MM.1S (cell line): ENCODE data around the gene SYTL5.

Experiments
- DNase-seq: peaks from one replicate; pipeline ENCODE4 v3.0.0-alpha.2; 2015
- H2AFZ ChIP-seq: fragments of 300-600 bp; sonication (generic); 2 replicates; pipeline ENCODE4 v1.6.0; 2016; ENCODE audit warnings: antibody characterized with exemption, low read length
- H3F3A ChIP-seq: fragments of 300-600 bp; sonication (generic); 2 replicates; pipeline ENCODE4 v1.6.1; 2016; ENCODE audit warnings: mild to moderate bottlenecking, antibody characterized with exemption, low read length, moderate library complexity, mixed read lengths; ENCODE audit not compliant: insufficient read depth
- H3K27ac ChIP-seq: fragments of 300-600 bp; sonication (generic); 2 replicates; pipeline ENCODE4 v1.5.1; 2016; ENCODE audit warnings: mild to moderate bottlenecking, low read length
- H3K27me3 ChIP-seq: fragments of 300-600 bp; sonication (generic); replicated peaks from 2 replicates; pipeline ENCODE4 v1.6.0; 2016; ENCODE audit warnings: low read length; ENCODE audit not compliant: insufficient read depth
- H3K36me3 ChIP-seq: fragments of 300-600 bp; sonication (generic); replicated peaks from 2 replicates; pipeline ENCODE4 v1.6.1; 2016; ENCODE audit warnings: mild to moderate bottlenecking, low read length, mixed read lengths; ENCODE audit not compliant: insufficient read depth
- H3K4me1 ChIP-seq: fragments of 300-600 bp; sonication (generic); 2 replicates; pipeline ENCODE4 v1.6.1; 2016; ENCODE audit warnings: low read length, mixed read lengths
- H3K4me2 ChIP-seq: fragments of 300-600 bp; sonication (generic); 2 replicates; pipeline ENCODE4 v1.6.0; 2016; ENCODE audit warnings: low read depth, low read length
- H3K4me3 ChIP-seq: fragments of 300-600 bp; sonication (generic); 2 replicates; pipeline ENCODE4 v1.5.1; 2016; ENCODE audit warnings: low read length, mixed read lengths
- H3K79me2 ChIP-seq: fragments of 300-600 bp; sonication (generic); 2 replicates; pipeline ENCODE4 v1.6.1; 2016; ENCODE audit warnings: mixed run types, low read length, mixed read lengths
- H3K9ac ChIP-seq: fragments of 300-600 bp; sonication (generic); 2 replicates; pipeline ENCODE4 v1.6.1; 2016; ENCODE audit warnings: low read length, mixed read lengths
- H3K9me2 ChIP-seq: fragments of 300-600 bp; sonication (generic); replicated peaks from 2 replicates; pipeline ENCODE4 v1.6.1; 2016; ENCODE audit warnings: mild to moderate bottlenecking, low read length, mixed read lengths; ENCODE audit not compliant: insufficient read depth
- H3K9me3 ChIP-seq: fragments of 300-600 bp; sonication (generic); replicated peaks from 2 replicates; pipeline ENCODE4 v1.6.1; 2016; ENCODE audit warnings: mild to moderate bottlenecking, low read length, mixed read lengths; ENCODE audit not compliant: insufficient read depth
- H4K20me1 ChIP-seq: fragments of 300-600 bp; sonication (generic); 2 replicates; pipeline ENCODE4 v1.6.1; 2016; ENCODE audit warnings: mild to moderate bottlenecking, low read length, moderate library complexity, mixed read lengths; ENCODE audit not compliant: insufficient read depth
- CTCF ChIP-seq: fragments of 300-600 bp; sonication (generic); IDR thresholded peaks from 2 replicates; pipeline ENCODE4 v1.5.1; 2016; ENCODE audit warnings: antibody characterized with exemption, low read length, mixed read lengths
- EZH2 ChIP-seq: fragments of 300-600 bp; sonication (generic); optimal IDR thresholded peaks from 2 replicates; pipeline ENCODE3; 2017; ENCODE audit warnings: low read depth, mild to moderate bottlenecking, antibody characterized with exemption, low read length, mixed read lengths
- EZH2phosphoT487 ChIP-seq: fragments of 300-600 bp; sonication (generic); IDR thresholded peaks from 2 replicates; pipeline ENCODE4 v1.6.1; 2018; ENCODE audit warnings: antibody characterized with exemption, low read length

Gene SYTL5

GRCh38 chrX:38109042-38109898, 102.9 kb downstream of the SYTL5 start:
- DNase-seq, result no peak
- no peak overlapping the region for H3K27ac ChIP-seq
- peaks cover 4% of the 10 kb centered on the region; the same call in 1 of the 2 replicates for H3F3A ChIP-seq
- no peak overlapping the region for H3K4me2 ChIP-seq
- no peaks in the 10 kb centered on the region for H3K9me2 ChIP-seq
- no peaks in the 10 kb centered on the region for H3K9me3 ChIP-seq
- no peak overlapping the region for H3K9ac ChIP-seq
- H3K4me3 ChIP-seq, result no peak overlapping the region
- H3K27me3 ChIP-seq, result no peaks in the 10 kb centered on the region
- H3K4me1 ChIP-seq, result peaks cover 12% of the 10 kb centered on the region; the same call in 1 of the 2 replicates
- no peak for TF ChIP-seq CTCF
- no peak overlapping the region for H2AFZ ChIP-seq
- H3K79me2 ChIP-seq, result no peaks in the 10 kb centered on the region
- no peaks in the 10 kb centered on the region for H3K36me3 ChIP-seq
- H4K20me1 ChIP-seq, result no peaks in the 10 kb centered on the region

- Histone ChIP-seq H3F3A (peaks cover 4% of the 10 kb centered on the region; the same call in 1 of the 2 replicates), H3K4me2 (no peak overlapping the region), H3K9me2 (no peaks in the 10 kb centered on the region), H3K79me2 (no peaks in the 10 kb centered on the region), H3K9ac (no peak overlapping the region), H3K4me1 (peaks cover 4% of the 10 kb centered on the region; the same call in 1 of the 2 replicates), H3K4me3 (no peak overlapping the region), H3K9me3 (no peaks in the 10 kb centered on the region), H2AFZ (no peak overlapping the region), H3K36me3 (no peaks in the 10 kb centered on the region), H3K27me3 (no peaks in the 10 kb centered on the region), H3K27ac (no peak overlapping the region), H4K20me1 (no peaks in the 10 kb centered on the region)
- no peak for TF ChIP-seq CTCF
- TF ChIP-seq EZH2, result no peak
- no peak for TF ChIP-seq EZH2phosphoT487
- no peak for DNase-seq
These were observed 103.9 kb downstream of the SYTL5 start for GRCh38 chrX:38110231-38110630.

- DNase-seq, result no peak
- H3K4me2 ChIP-seq, result no peak overlapping the region
- no peaks in the 10 kb centered on the region for H4K20me1 ChIP-seq
- no peaks in the 10 kb centered on the region for H3K36me3 ChIP-seq
- H3K9me2 ChIP-seq, result no peaks in the 10 kb centered on the region
- H3K27me3 ChIP-seq, result no peaks in the 10 kb centered on the region
- no peaks in the 10 kb centered on the region for H3K9me3 ChIP-seq
- H3K27ac ChIP-seq, result no peak overlapping the region
- no peaks in the 10 kb centered on the region for H3K79me2 ChIP-seq
- 0 out of 2 replicates have a peak, but pooled peaks cover 4% of the 10 kb centered on the region for H3K4me1 ChIP-seq
- no peak overlapping the region for H3K4me3 ChIP-seq
- no peak overlapping the region for H2AFZ ChIP-seq
- peaks cover 4% of the 10 kb centered on the region; the same call in 1 of the 2 replicates for H3F3A ChIP-seq
- no peak for TF ChIP-seq CTCF
- no peak for TF ChIP-seq EZH2
- TF ChIP-seq EZH2phosphoT487, result no peak
- no peak overlapping the region for H3K9ac ChIP-seq
These were observed 104.8 kb downstream of the SYTL5 start for GRCh38 chrX:38111196-38111595.
